GM12878 (cell line): ENCODE results near the gene CENPW. TPM values are rescaled to one million over a fixed set of nuclear protein-coding genes. Genes with fewer than 3 reads are reported as not detected.

Experiments
- ATAC-seq: fragments of 200-7000 bp; cut with Tn5 transposase; 3 replicates; pipeline ENCODE4 v1.9.1; 2020; ENCODE audit warnings: mild to moderate bottlenecking, moderate library complexity
- BruUV-seq: library from RNA; stranded (reverse); fragments of 400-500 nt; replicated peaks from 2 replicates; lab custom pipeline; 2021; lab: Mats Ljungman, UMichigan
- CTCF ChIA-PET: fragments of 300-600 bp; sonication (Branson Sonifier 250); formaldehyde crosslinking; extraction: SDS; loops from one replicate; lab custom pipeline; 2021; ENCODE audit warnings: inconsistent platforms; lab: Yijun Ruan, JAX
- POLR2A ChIA-PET: fragments of 350-600 bp; formaldehyde crosslinking; extraction: SDS; loops from one replicate; lab custom pipeline; 2021; ENCODE audit warnings: inconsistent platforms; lab: Charles Lee
- RAD21 ChIA-PET: fragments of 300-600 bp; sonication (Branson Sonifier 250); formaldehyde crosslinking; loops from one replicate; lab custom pipeline; 2023; ENCODE audit warnings: antibody characterized with exemption; ENCODE audit not compliant: unreplicated experiment; lab: Charles Lee
- SMC1A ChIA-PET: fragments of 300-600 bp; sonication (Branson Sonifier 250); formaldehyde crosslinking; loops from one replicate; lab custom pipeline; 2023; ENCODE audit not compliant: unreplicated experiment, uncharacterized antibody; lab: Charles Lee
- DNase-seq: peaks from one replicate; pipeline ENCODE4 v3.0.0-alpha.2; 2011; ENCODE audit warnings: low read depth, low spot score
- FAIRE-seq: peaks from 3 replicates; lab custom pipeline; 2011; peaks lifted over from hg19 to GRCh38; lab: Jason Lieb, UNC
- H2AFZ ChIP-seq: 2 replicates; pipeline ENCODE4 v1.6.0; 2011; ENCODE audit warnings: low read depth, low read length, control low read depth; ENCODE audit not compliant: control insufficient read depth
- H3K27ac ChIP-seq: 2 replicates; pipeline ENCODE4 v1.5.1; 2011; ENCODE audit warnings: control low read depth; ENCODE audit not compliant: control insufficient read depth, insufficient read depth
- H3K27me3 ChIP-seq, 2 experiments: replicated peaks in 1 of 2; 2 replicates each; pipeline versions ENCODE4 v1.6.0 to v1.6.1; 2011; ENCODE audit warnings: low read length in 1 of 2; ENCODE audit not compliant: control insufficient read depth in 2 of 2, insufficient read depth in 2 of 2
- H3K36me3 ChIP-seq, 2 experiments: 2 replicates each; pipeline ENCODE4 v1.5.1; 2011; ENCODE audit warnings: low read length in 1 of 2; ENCODE audit not compliant: control insufficient read depth in 2 of 2, insufficient read depth in 2 of 2
- H3K4me1 ChIP-seq: 2 replicates; pipeline ENCODE4 v1.6.1; 2011; ENCODE audit warnings: mild to moderate bottlenecking, low read length, moderate library complexity, mixed read lengths; ENCODE audit not compliant: control insufficient read depth, insufficient read depth
- H3K4me2 ChIP-seq: 2 replicates; pipeline ENCODE4 v1.6.0; 2011; ENCODE audit warnings: control low read depth; ENCODE audit not compliant: control insufficient read depth, insufficient read depth
- H3K4me3 ChIP-seq: fragments of 200-600 bp; sonication (generic); 2 replicates; pipeline ENCODE4 v1.5.1; 2016
- H3K79me2 ChIP-seq: 2 replicates; pipeline ENCODE4 v1.6.0; 2011; ENCODE audit warnings: low read length; ENCODE audit not compliant: control insufficient read depth, insufficient read depth
- H3K9ac ChIP-seq: 2 replicates; pipeline ENCODE4 v1.8.0; 2011; ENCODE audit warnings: low read length, control low read depth, mixed read lengths; ENCODE audit not compliant: control insufficient read depth, insufficient read depth
- H3K9me3 ChIP-seq: replicated peaks from 3 replicates; pipeline ENCODE4 v1.5.1; 2011; ENCODE audit warnings: mild to moderate bottlenecking, low read length; ENCODE audit not compliant: control insufficient read depth, insufficient read depth
- H4K20me1 ChIP-seq: 2 replicates; pipeline ENCODE4 v1.6.0; 2011; ENCODE audit not compliant: control insufficient read depth, insufficient read depth
- GABPA ChIP-seq: IDR thresholded peaks from 2 replicates; pipeline ENCODE4 v1.6.1; 2014; ENCODE audit warnings: antibody characterized with exemption, low read depth, mild to moderate bottlenecking, inconsistent platforms
- HDAC6 ChIP-seq: fragments of 200-600 bp; sonication (generic); IDR thresholded peaks from one replicate; pipeline ENCODE4 v1.8.0; 2017; ENCODE audit warnings: antibody characterized with exemption; ENCODE audit not compliant: unreplicated experiment
- TARDBP ChIP-seq: IDR thresholded peaks from 2 replicates; pipeline ENCODE4 v1.6.1; 2016; ENCODE audit warnings: borderline replicate concordance
- WGBS: methylation state at CpG from one replicate; pipeline ENCODE4 v1.1.6; 2016; ENCODE audit warnings: low lambda C conversion rate; ENCODE audit not compliant: insufficient replicate concordance, insufficient coverage; ENCODE audit errors: missing lambda C conversion rate; 5-methylcytosine and 5-hydroxymethylcytosine counted together
- in situ Hi-C: fragments of 300-500 bp; cut with MboI; formaldehyde crosslinking; loops from 9 replicates; pipeline ENCODE4 v1.14.3; 2018; ENCODE audit warnings: mixed read lengths
- intact Hi-C: fragments of 100-400 bp; cut with micrococcal nuclease; formaldehyde crosslinking; loops from one replicate; pipeline ENCODE4 v1.14.2; 2022; ENCODE audit not compliant: unreplicated experiment
- polyA plus RNA-seq, 11 experiments: library from polyadenylated mRNA; depleted of rRNA in 4 of 11; unstranded in 6 of 11; stranded (reverse) in 5 of 11; fragments of >200 nt; fragmentation: Nextera tagmentation in 4 of 11; fragmentation: Illumina TruSeq in 1 of 11; extraction: Ambion mirVana in 4 of 11; extraction: Trizol in 1 of 11; gene quantifications; 1 replicate in 1 of 11; 2 replicates in 10 of 11; pipeline versions ENCODE4 v1.2.1 to v1.2.3, GENCODE V29; 2011 to 2016; ENCODE audit warnings: inconsistent platforms in 2 of 11, missing spikeins in 2 of 11, low read depth in 1 of 11
- total RNA-seq, 4 experiments: library from RNA; depleted of rRNA in 3 of 4; stranded (reverse); fragments of >200 nt in 3 of 4; fragmentation: Illumina TruSeq in 1 of 4; extraction: Trizol in 1 of 4; gene quantifications; 2 replicates each; pipeline versions ENCODE4 v1.2.1 to v1.2.3, GENCODE V29; 2013 to 2021
- TF ChIP-seq, protein P1 (sequence below): fragments of 450-650 bp; IDR thresholded peaks from 2 replicates; pipeline ENCODE4 v1.6.1; 2018; ENCODE audit warnings: borderline replicate concordance, mild to moderate bottlenecking; ENCODE audit not compliant: partially characterized antibody

The CENPW gene
- total and polyA plus RNA-seq, 10 of the 15 experiments (the other 5 are each of a cell fraction or from before 2014, with no cell fraction given): 27.2 to 283 (median 66.8) TPM

DNA sequence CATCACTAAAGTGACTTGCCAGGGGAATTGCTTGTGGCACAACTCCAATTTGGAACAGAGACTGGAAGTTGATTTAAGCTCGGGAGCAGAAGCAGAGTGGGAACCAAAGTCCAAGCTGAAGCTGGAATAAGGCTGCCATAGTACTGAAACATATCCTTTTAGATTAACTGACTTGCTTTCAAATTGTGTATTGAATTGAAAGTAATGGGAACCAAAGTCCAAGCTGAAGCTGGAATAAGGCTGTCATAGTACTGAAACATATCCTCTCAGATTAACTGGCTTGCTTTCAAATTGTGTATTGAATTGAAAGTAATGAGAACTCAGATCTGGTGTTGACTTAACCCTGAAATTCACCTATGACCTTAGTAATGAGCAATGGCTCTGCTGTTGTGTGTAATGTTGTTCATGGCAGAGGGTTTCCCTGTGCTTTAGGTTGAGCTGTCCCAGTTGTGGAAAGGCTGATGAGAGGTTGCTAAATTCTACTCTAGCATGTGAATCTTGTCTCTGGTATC lies 40.2 kb downstream of the CENPW start:
- intact Hi-C loops: no loop called here
- ChIA-PET POLR2A (no interaction called here), RAD21 (no interaction called here), SMC1A (interaction anchor here (1.2 to 1.6 kb wide), 2 partner anchors 11 to 46 kb away, joined by 3 to 4 read pairs; no protein-coding TSS in a partner anchor), CTCF (interaction anchor here (1.1 kb wide), 1 partner anchor 19 kb away, joined by 3 read pairs; no protein-coding TSS in a partner anchor)
- Histone ChIP-seq H3K4me1 (no peaks in the 10 kb centered on the region), H3K36me3 (no peaks in the 10 kb centered on the region), H3K4me2 (no peak overlapping the region), H3K9me3 (no peaks in the 10 kb centered on the region), H3K27ac (no peak overlapping the region), H2AFZ (no peak overlapping the region), H3K27me3 (no peaks in the 10 kb centered on the region), H3K4me3 (no peak overlapping the region), H4K20me1 (no peaks in the 10 kb centered on the region), H3K9ac (no peak overlapping the region), H3K79me2 (no peaks in the 10 kb centered on the region)
- no peak for DNase-seq
- in situ Hi-C loops: no loop called here
- BruUV-seq: no TSS peak
- no peak for ATAC-seq
- no peak for FAIRE-seq
- 88% methylated on average over 1 of the region's 1 CpG for WGBS
- no peak for TF ChIP-seq TARDBP
- no peak for TF ChIP-seq HDAC6

DNA sequence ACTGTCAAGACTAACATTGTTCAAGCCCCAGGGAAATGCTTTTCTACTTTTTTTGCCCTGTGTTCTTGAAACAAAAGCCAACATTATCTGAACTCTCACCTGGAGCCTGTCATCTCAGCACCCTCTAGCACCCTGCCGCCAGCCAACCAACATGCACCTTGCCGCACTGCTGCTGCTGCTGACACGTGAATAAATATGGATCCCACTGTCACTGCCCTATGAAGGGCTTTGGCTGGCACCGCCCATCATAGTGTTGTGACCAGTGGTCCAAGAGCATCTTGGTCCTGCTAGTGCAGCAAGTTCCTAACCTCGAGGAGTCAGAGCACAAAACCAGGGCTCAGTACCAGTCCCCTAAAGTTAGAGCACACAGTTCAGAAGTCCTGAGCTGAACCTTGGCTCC lies 41.6 kb downstream of the CENPW start:
- ChIA-PET SMC1A (no interaction called here), POLR2A (no interaction called here), RAD21 (no interaction called here), CTCF (no interaction called here)
- TF ChIP-seq, protein P1, sequence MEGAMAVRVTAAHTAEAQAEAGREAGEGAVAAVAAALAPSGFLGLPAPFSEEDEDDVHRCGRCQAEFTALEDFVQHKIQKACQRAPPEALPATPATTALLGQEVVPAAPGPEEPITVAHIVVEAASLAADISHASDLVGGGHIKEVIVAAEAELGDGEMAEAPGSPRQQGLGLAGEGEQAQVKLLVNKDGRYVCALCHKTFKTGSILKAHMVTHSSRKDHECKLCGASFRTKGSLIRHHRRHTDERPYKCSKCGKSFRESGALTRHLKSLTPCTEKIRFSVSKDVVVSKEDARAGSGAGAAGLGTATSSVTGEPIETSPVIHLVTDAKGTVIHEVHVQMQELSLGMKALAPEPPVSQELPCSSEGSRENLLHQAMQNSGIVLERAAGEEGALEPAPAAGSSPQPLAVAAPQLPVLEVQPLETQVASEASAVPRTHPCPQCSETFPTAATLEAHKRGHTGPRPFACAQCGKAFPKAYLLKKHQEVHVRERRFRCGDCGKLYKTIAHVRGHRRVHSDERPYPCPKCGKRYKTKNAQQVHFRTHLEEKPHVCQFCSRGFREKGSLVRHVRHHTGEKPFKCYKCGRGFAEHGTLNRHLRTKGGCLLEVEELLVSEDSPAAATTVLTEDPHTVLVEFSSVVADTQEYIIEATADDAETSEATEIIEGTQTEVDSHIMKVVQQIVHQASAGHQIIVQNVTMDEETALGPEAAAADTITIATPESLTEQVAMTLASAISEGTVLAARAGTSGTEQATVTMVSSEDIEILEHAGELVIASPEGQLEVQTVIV: no peak
- TF ChIP-seq GABPA: no peak
- no peaks in the 10 kb centered on the region for H3K36me3 ChIP-seq
- in situ Hi-C loops (no loop called here), intact Hi-C loops (no loop called here)
- no peak for ATAC-seq
- no peaks in the 10 kb centered on the region for H3K9me3 ChIP-seq
- H3K79me2 ChIP-seq: no peaks in the 10 kb centered on the region
- no peak overlapping the region for H3K27ac ChIP-seq
- no peak overlapping the region for H2AFZ ChIP-seq
- H3K9ac ChIP-seq: no peak overlapping the region
- no peak overlapping the region for H3K4me2 ChIP-seq
- BruUV-seq: no TSS peak
- no peak overlapping the region for H3K4me3 ChIP-seq
- no peak for FAIRE-seq
- no peak for DNase-seq
- H3K4me1 ChIP-seq: no peaks in the 10 kb centered on the region
- no peaks in the 10 kb centered on the region for H4K20me1 ChIP-seq
- 86% methylated on average over 5 of the region's 5 CpGs for whole genome bisulfite sequencing
- no peaks in the 10 kb centered on the region for H3K27me3 ChIP-seq
